Parathyroid adenoma (tissue), 2 donors: ENCODE measurements around the gene DHX30.
"Not testable (repeated sequence)": the region's sequence is repeated elsewhere in the genome, so short reads cannot be mapped to it uniquely, and the experiment has no call there.

Experiments
- H2AFZ ChIP-seq: fragments of 300-600 bp; sonication (generic); one replicate; pipeline ENCODE4 v1.7.0; 2017; ENCODE audit warnings: antibody characterized with exemption, mild to moderate bottlenecking
- H3K27ac ChIP-seq: fragments of 300-600 bp; sonication (generic); one replicate; pipeline ENCODE4 v1.7.0; 2017
- H3K27me3 ChIP-seq: fragments of 300-600 bp; sonication (generic); one replicate; pipeline ENCODE4 v1.7.0; 2017; ENCODE audit warnings: low read length; ENCODE audit not compliant: control insufficient read depth, insufficient read depth
- H3K36me3 ChIP-seq: fragments of 300-600 bp; sonication (generic); one replicate; pipeline ENCODE4 v1.7.0; 2017; ENCODE audit warnings: low read length; ENCODE audit not compliant: control insufficient read depth, insufficient read depth
- H3K4me1 ChIP-seq: fragments of 300-600 bp; sonication (generic); one replicate; pipeline ENCODE4 v1.7.0; 2017; ENCODE audit warnings: control low read depth
- H3K4me2 ChIP-seq: fragments of 300-600 bp; sonication (generic); one replicate; pipeline ENCODE4 v1.7.0; 2017; ENCODE audit warnings: low read length
- H3K4me3 ChIP-seq: fragments of 300-600 bp; sonication (generic); one replicate; pipeline ENCODE4 v1.7.0; 2017; ENCODE audit warnings: low read depth, low read length
- H3K79me2 ChIP-seq: fragments of 300-600 bp; sonication (generic); one replicate; pipeline ENCODE4 v1.7.0; 2017; ENCODE audit warnings: control low read depth
- H3K9ac ChIP-seq: fragments of 300-600 bp; sonication (generic); one replicate; pipeline ENCODE4 v1.7.0; 2017; ENCODE audit warnings: mild to moderate bottlenecking
- H3K9me3 ChIP-seq: fragments of 300-600 bp; sonication (generic); one replicate; pipeline ENCODE4 v1.7.0; 2017; ENCODE audit warnings: low read length; ENCODE audit not compliant: control insufficient read depth
- CTCF ChIP-seq: fragments of 300-600 bp; sonication (generic); IDR thresholded peaks from one replicate; pipeline ENCODE4 v1.7.0; 2017; ENCODE audit warnings: antibody characterized with exemption, mild to moderate bottlenecking
- donor health status: primary hyperparathyroidism.

The DHX30 gene

GRCh38 chr3:47825590-47825989 is 22.7 kb downstream of the DHX30 start:
- peaks cover 12% of the 10 kb centered on the region for H3K4me1 ChIP-seq
- TF ChIP-seq CTCF: no peak
- peak overlapping the region; percentile 59 for H3K27ac ChIP-seq
- peak overlapping the region; percentile 93 for H3K4me3 ChIP-seq
- peak overlapping the region; percentile 92 for H3K4me2 ChIP-seq
- H3K36me3 ChIP-seq: no peaks in the 10 kb centered on the region
- H2AFZ ChIP-seq: peak overlapping the region; percentile 91
- peaks cover 16% of the 10 kb centered on the region for H3K79me2 ChIP-seq
- no peaks in the 10 kb centered on the region for H3K9me3 ChIP-seq
- H3K9ac ChIP-seq: peak overlapping the region; percentile 87
- no peaks in the 10 kb centered on the region for H3K27me3 ChIP-seq

GRCh38 chr3:47829482-47829881 is 26.5 kb downstream of the DHX30 start:
- H3K27ac ChIP-seq, H3K4me3 ChIP-seq, H3K4me1 ChIP-seq, H3K4me2 ChIP-seq, H3K9ac ChIP-seq, H3K9me3 ChIP-seq, H3K27me3 ChIP-seq, H2AFZ ChIP-seq, H3K36me3 ChIP-seq: not testable (repeated sequence)
- H3K79me2 ChIP-seq: peaks cover 11% of the 10 kb centered on the region

GRCh38 chr3:47836986-47837385 is 34.0 kb downstream of the DHX30 start:
- no peak overlapping the region for H3K9ac ChIP-seq

GRCh38 chr3:47838503-47838902 is 35.6 kb downstream of the DHX30 start:
- no peak overlapping the region for H3K4me2 ChIP-seq
- no peak overlapping the region for H3K9ac ChIP-seq
- no peaks in the 10 kb centered on the region for H3K27me3 ChIP-seq
- no peak overlapping the region for H3K4me3 ChIP-seq
- H3K27ac ChIP-seq: no peak overlapping the region
- no peak for TF ChIP-seq CTCF
- no peak overlapping the region for H2AFZ ChIP-seq
- peaks cover 9% of the 10 kb centered on the region for H3K79me2 ChIP-seq
- no peaks in the 10 kb centered on the region for H3K36me3 ChIP-seq
- H3K4me1 ChIP-seq: no peaks in the 10 kb centered on the region
- H3K9me3 ChIP-seq: no peaks in the 10 kb centered on the region

More at GRCh38 chr3:47836986-47837385, 34.0 kb downstream of the DHX30 start:
- peaks cover 9% of the 10 kb centered on the region for H3K79me2 ChIP-seq
- no peak overlapping the region for H2AFZ ChIP-seq
- no peak overlapping the region for H3K4me2 ChIP-seq
- H3K9me3 ChIP-seq: no peaks in the 10 kb centered on the region
- no peak overlapping the region for H3K27ac ChIP-seq
- H3K27me3 ChIP-seq: no peaks in the 10 kb centered on the region
- H3K36me3 ChIP-seq: no peaks in the 10 kb centered on the region
- TF ChIP-seq CTCF: no peak
- H3K4me1 ChIP-seq: no peaks in the 10 kb centered on the region
- H3K4me3 ChIP-seq: no peak overlapping the region

GRCh38 chr3:47841786-47842349 is 38.9 kb downstream of the DHX30 start:
- Histone ChIP-seq H2AFZ (no peak overlapping the region), H3K9ac (no peak overlapping the region), H3K79me2 (peaks cover 5% of the 10 kb centered on the region), H3K4me3 (no peak overlapping the region), H3K27ac (no peak overlapping the region), H3K9me3 (no peaks in the 10 kb centered on the region), H3K4me1 (no peaks in the 10 kb centered on the region), H3K27me3 (no peaks in the 10 kb centered on the region), H3K4me2 (no peak overlapping the region), H3K36me3 (no peaks in the 10 kb centered on the region)
- no peak for TF ChIP-seq CTCF
